SK-MEL-5 (cell line): Measurements from ENCODE around the gene ANXA8L1. TPM values are rescaled to one million over a fixed set of nuclear protein-coding genes. Genes with fewer than 3 reads are reported as not detected.
A peak's percentile ranks its signal among the peaks of the same experiment; 100 is the strongest.
"Not testable (repeated sequence)": the region's sequence is repeated elsewhere in the genome, so short reads cannot be mapped to it uniquely, and the experiment has no call there.

Experiments used
- DNase-seq: peaks from one replicate; pipeline ENCODE4 v3.0.0-alpha.2; 2016; ENCODE audit warnings: low read depth, low spot score
- in situ Hi-C: cut with HindIII; loops from 2 replicates; pipeline ENCODE4 v1.10.0; 2016; ENCODE audit warnings: low sequenced_read_pairs, high pct_unique_total_duplicates, low pct_unique_long_range_greater_than_20kb
- polyA plus RNA-seq, 2 experiments: library from polyadenylated mRNA; depleted of rRNA; stranded (reverse); fragments of >200 nt; gene quantifications; 2 replicates each; pipeline ENCODE4 v1.2.3, GENCODE V29; 2015
- total RNA-seq: library from RNA; depleted of rRNA; stranded (reverse); fragments of >200 nt; shearing (Covaris generic); gene quantifications from 2 replicates; pipeline ENCODE4 v1.2.3, GENCODE V29; 2014; rRNA removed

ANXA8L1 gene
- total RNA-seq, result not detected in 2 replicates
- not detected in 2 replicates for polyA plus RNA-seq (2015; cell fraction: cytosol; rRNA removed)
- not detected in 2 replicates for polyA plus RNA-seq (2015; cell fraction: nucleus; rRNA removed)

DNA sequence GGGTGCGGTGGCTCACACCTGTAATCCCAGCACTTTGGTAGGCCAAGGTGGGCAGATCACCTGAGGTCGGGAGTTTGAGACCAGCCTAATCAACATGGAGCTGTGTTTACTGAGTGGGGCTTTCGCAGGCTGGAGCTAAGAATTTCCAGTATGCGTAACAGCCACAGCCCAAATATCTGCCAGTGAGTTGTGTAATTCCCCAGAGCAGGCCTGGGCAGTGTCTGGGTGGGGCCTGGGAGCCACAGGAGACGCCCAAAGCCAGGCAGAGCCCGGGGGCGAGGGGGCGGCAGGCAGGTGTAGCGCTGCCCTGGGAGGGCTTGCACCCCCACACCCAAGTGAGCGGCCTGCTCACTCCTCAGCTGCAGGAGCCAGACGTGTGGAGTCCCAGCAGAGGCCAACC lies at the start of gene ANXA8L1:
Gene ANXA8L1 (plus strand): TSS at position 371 of the 400 bp plus-strand sequence. CDS start 76 bp downstream, outside the sequence.
- DNase-seq, in situ Hi-C loops: not testable (repeated sequence)

DNA sequence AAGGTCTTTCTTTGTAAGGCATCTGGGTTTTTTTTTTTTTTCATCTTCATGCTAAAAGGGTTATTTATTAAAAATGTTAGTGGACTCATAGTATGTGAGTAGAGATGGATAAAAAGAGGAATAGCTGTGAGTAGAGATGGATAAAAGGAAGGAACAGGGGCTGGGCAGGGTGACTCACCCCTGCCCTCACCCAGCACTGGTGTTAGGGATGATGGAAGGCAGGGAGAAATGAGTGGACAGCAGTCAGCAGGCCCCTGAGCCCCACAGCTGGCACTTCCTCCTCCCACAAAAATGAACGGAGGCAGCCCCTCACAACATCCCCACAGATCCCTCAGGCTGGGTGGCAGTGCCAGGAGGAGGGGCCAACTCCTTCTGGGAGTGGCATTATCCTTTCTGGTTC lies 49.5 kb upstream of the ANXA8L1 start:
- DNase-seq, result no peak
- in situ Hi-C loops, result no loop called here

- DNase-seq, result no peak
- in situ Hi-C loops, result no loop called here
Observed at GRCh38 chr10:46326971-46327370, 48.6 kb upstream of the ANXA8L1 start.

DNA sequence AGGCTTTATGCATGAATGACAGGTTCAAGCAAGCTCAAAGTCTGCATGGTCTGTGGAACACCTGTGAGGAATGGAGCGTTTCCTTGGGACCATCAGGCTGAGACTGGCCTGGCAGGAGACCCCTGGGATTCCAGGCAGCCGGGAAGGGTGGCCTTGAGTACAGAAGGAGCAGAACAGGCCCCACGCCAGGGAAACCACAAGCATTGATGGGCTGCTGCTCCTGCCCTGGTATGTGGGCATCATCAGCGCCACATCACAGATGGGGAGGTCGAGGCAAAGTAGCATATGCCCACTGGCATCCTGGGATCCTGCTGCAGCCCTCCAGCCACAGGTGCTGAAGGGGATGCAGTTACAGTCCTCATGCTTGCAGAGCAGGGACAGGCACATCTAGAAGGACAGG lies 47.9 kb upstream of the ANXA8L1 start:
- in situ Hi-C loops, result no loop called here
- DNase-seq, result no peak

GRCh38 chr10:46328853-46329689 lies 46.5 kb upstream of the ANXA8L1 start:
- in situ Hi-C loops, result no loop called here
- peak; percentile 53 for DNase-seq

GRCh38 chr10:46329690-46330016 lies 45.9 kb upstream of the ANXA8L1 start:
- DNase-seq, result no peak
- in situ Hi-C loops, result no loop called here

DNA sequence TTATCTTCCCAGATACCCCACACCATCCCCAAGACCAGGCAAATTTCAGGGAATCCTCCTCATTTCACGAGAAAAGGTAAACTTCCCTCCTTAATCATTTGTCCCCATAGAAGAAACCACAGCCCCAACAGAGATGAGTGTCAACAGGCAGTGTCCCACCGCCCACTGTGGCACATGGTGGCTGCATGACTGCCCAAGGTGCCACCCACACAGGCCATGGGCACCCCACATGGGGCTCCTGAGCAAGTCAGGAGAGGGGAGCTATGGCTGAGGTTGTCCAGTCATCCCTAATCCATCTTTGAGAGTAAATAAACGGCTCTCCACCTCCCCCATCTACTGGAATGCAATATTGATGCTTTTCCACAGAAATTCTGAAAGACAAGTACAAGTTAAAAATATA lies 44.7 kb upstream of the ANXA8L1 start:
- DNase-seq, result no peak
- in situ Hi-C loops, result no loop called here

- DNase-seq, in situ Hi-C loops: not testable (repeated sequence)
Observed at GRCh38 chr10:46365484-46365883, 10.1 kb upstream of the ANXA8L1 start.

- in situ Hi-C loops, DNase-seq: not testable (repeated sequence)
Observed at GRCh38 chr10:46367209-46367608, 8.4 kb upstream of the ANXA8L1 start.

DNA sequence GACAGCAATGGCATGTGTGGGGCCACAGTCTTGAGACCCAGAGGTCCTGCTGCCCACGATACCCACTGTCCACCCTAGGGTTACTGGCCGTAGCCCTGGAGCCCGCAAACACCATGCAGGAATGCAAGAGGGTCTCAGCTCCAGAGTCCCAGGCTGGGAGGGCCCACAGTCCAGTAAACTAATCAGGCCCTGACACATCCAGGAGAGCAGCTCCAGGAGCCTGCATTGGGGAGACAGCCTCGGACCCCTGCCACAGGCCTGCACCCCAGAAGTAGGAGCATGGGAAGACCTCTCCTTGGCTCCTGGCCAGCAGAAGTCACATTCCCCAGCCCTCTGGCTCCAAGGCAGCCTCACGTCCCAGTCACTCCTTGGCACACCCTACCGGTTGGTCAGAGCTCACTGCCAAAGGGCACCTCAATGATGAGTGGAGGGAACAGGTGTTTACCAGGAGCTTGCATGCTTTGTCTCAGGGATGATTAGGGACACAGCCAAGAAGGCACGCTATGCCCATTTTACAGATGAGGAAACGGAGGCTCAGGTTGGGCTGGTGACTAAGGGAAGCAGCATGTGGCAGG lies 7.8 kb upstream of the ANXA8L1 start:
- in situ Hi-C loops, DNase-seq: not testable (repeated sequence)

GRCh38 chr10:46368956-46369355 lies 6.6 kb upstream of the ANXA8L1 start:
- DNase-seq, in situ Hi-C loops: not testable (repeated sequence)

GRCh38 chr10:46374410-46374809 lies 1.2 kb upstream of the ANXA8L1 start:
- DNase-seq, in situ Hi-C loops: not testable (repeated sequence)

GRCh38 chr10:46377022-46377421 lies 1.4 kb downstream of the ANXA8L1 start:
- DNase-seq, in situ Hi-C loops: not testable (repeated sequence)

DNA sequence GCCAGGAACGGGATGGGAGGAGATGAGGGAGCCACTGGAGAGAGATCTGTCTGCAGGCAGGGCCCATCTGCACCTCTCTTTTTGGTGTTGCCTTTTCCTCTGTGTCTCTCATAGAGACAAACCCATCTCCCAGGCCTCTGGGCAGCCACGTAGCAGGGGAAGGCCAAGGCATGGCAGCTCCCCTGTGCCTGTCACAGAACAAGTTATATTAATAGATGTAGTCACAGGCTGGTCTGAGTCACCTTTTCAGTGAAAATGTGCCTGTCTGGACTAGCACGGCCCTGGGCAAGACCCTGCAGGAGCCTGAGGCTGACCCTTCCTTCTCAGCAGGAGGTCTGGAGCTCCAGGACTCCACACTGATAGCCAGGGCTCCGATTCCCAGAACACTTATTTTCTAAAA lies 2.1 kb downstream of the ANXA8L1 start:
- in situ Hi-C loops, DNase-seq: not testable (repeated sequence)

- DNase-seq, in situ Hi-C loops: not testable (repeated sequence)
Observed at GRCh38 chr10:46378108-46378507, 2.5 kb downstream of the ANXA8L1 start.

- in situ Hi-C loops, DNase-seq: not testable (repeated sequence)
Observed at GRCh38 chr10:46379233-46379848, 3.8 kb downstream of the ANXA8L1 start.

- DNase-seq, in situ Hi-C loops: not testable (repeated sequence)
Observed at GRCh38 chr10:46385858-46386257, 10.3 kb downstream of the ANXA8L1 start.

DNA sequence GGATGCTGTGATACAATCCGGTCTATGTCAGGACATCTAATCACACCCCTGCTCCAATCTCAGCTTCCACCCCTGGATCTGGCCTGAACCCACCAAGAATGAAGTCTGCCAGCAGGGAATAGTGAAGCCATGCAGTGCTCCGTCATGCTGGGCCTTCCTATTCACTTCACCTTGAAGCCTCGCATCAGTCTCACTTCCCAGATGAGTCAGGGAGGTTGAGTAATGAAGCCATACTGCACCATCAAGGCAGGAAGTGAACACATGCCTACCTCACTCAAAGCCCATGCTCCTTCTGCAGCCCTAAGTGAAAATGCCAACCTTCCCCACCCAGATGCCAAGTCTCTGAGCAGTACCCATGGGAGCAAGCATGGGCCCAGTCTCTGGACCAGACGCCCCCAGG lies 11.1 kb downstream of the ANXA8L1 start:
- in situ Hi-C loops, DNase-seq: not testable (repeated sequence)
